Iris pigment epithelial cell (primary cell): ENCODE data around the gene FUT7.

Experiments
- DNase-seq: peaks from one replicate; pipeline ENCODE4 v3.0.0-alpha.2; 2011; ENCODE audit warnings: low read depth

FUT7 gene

GRCh38 chr9:136983656-136984314 lies 48.1 kb downstream of the FUT7 start:
- no peak for DNase-seq

- no peak for DNase-seq
Measured at GRCh38 chr9:136983167-136983566, 48.7 kb downstream of the FUT7 start.

GRCh38 chr9:136982232-136983051 lies 49.4 kb downstream of the FUT7 start, which contains the start of gene LCNL1:
LCNL1 (plus strand) TSS chr9:136982993; CDS start chr9:136983587, 594 bp downstream.
- DNase-seq, result no peak

GRCh38 chr9:136981588-136982231 lies 50.2 kb downstream of the FUT7 start:
- no peak for DNase-seq

- DNase-seq, result no peak
Measured at GRCh38 chr9:136980669-136981478, 51.0 kb downstream of the FUT7 start.
